ENCODE data around the gene TRIM31.

- TF ChIP-seq CTCF (IDR thresholded peaks at IDR 0.05) (no peak), POLR2A (IDR thresholded peaks at IDR 0.05) (no peak)
Observed at GRCh38 chr6:30097902-30098768, 14.8 kb downstream of the TRIM31 start.

Data from thyroid gland (tissue), 4 donors.